Choroid plexus epithelial cell (primary cell): ENCODE measurements around the gene LMNB1.
"Not testable (repeated sequence)": the region's sequence is repeated elsewhere in the genome, so short reads cannot be mapped to it uniquely, and the experiment has no call there.

Source experiments
- DNase-seq: peaks from one replicate; pipeline ENCODE4 v3.0.0-alpha.2; 2010; ENCODE audit warnings: low read depth
- H3K4me3 ChIP-seq: 2 replicates; pipeline ENCODE4 v1.5.1; 2011; ENCODE audit warnings: low read depth, mild to moderate bottlenecking, control low read depth, low read length, moderate library complexity
- CTCF ChIP-seq: conservative IDR thresholded peaks from 2 replicates; pipeline ENCODE4 v1.5.1; 2011; ENCODE audit warnings: low read depth, mild to moderate bottlenecking, control low read depth, inconsistent platforms, low read length, moderate library complexity

Gene LMNB1

DNA sequence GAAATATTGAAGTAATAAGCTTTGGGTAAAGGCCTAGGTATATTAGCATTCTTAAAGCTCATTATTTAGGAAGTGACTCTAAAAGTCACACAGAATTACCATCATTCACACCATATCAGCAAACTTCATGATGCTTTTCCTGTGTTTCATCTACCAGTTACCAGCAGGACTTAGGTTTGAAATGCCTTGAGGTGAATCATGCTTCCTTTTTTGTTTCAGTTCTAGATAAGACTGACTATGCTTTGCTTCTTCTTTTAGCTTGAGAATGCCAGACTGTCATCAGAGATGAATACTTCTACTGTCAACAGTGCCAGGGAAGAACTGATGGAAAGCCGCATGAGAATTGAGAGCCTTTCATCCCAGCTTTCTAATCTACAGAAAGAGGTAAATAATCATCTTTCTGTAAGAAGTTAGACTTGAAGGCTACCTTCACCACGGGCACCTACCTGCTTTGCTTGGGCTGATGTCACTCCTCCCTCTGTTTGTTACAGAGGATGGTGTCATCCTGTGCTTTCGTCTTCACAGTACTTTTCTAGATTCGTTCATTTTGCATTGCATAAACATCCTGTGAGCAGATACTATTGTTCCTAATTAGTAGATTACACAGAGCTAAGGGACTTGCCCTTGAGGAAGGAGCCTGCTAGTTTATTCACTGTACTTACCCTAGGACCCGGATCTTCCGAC is 34.7 kb downstream of the LMNB1 start:
- peak; percentile 87 for DNase-seq
- peak overlapping the region; percentile 9 for H3K4me3 ChIP-seq
- TF ChIP-seq CTCF, result no peak

DNA sequence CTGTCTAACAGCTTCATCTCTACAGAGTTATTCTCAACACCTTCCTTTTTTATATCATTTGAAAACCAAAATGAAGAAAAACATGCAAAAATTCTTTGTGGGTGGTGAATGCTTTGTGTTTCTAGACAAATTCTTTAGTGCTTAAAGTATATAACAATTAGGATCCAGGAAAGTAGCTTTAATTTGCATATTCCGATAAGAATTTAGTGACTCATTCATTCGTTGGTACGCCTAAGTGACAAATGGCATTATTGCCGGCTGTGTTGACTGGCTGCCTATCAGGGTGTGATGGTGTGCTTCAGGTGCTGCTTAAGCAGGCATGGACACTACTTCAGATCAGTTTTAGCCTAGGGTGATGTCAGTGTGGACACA is 35.2 kb downstream of the LMNB1 start:
- no peak for TF ChIP-seq CTCF
- no peak for DNase-seq

GRCh38 chr5:126813799-126814198 is 36.9 kb downstream of the LMNB1 start:
- not testable (repeated sequence) for DNase-seq, H3K4me3 ChIP-seq

More for the DNA sequence above, 35.2 kb downstream of the LMNB1 start:
- no peak overlapping the region for H3K4me3 ChIP-seq

GRCh38 chr5:126814721-126815404 is 37.9 kb downstream of the LMNB1 start:
- DNase-seq, result peak; percentile 65
- TF ChIP-seq CTCF, result no peak
- no peak overlapping the region for H3K4me3 ChIP-seq

GRCh38 chr5:126816649-126817048 is 39.7 kb downstream of the LMNB1 start:
- TF ChIP-seq CTCF, result no peak
- no peak for DNase-seq
- H3K4me3 ChIP-seq, result no peak overlapping the region

DNA sequence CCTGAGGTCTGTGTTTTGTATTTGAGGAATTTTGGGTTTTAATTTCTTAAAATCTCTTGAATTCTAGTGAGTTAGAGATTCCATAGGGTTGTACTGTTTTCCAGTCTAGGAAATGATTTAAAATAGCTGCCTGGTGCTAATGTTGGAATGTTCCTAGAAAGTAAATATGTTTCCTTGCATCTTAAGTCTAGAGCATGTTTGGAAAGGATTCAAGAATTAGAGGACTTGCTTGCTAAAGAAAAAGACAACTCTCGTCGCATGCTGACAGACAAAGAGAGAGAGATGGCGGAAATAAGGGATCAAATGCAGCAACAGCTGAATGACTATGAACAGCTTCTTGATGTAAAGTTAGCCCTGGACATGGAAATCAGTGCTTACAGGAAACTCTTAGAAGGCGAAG is 41.8 kb downstream of the LMNB1 start:
- peak; percentile 51 for DNase-seq
- no peak overlapping the region for H3K4me3 ChIP-seq
- no peak for TF ChIP-seq CTCF

DNA sequence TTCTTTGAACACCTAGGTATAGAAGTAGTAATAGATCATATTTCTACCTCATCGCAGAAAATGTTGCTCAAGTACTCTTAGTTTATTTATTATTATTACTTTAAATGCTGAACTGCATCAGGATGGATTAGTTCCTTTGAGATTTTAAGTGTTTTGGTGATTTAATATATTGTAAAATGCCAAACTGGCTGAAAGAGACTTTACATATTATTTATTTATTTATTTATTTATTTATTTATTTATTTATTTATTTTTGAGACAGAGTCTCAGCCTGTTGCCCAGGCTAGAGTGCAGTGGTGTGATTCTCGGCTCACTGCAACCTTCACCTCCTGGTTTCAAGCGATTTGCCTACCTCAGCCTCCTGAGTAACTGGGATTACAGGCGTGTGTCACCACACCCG is 42.3 kb downstream of the LMNB1 start:
- no peak overlapping the region for H3K4me3 ChIP-seq
- TF ChIP-seq CTCF, result no peak
- no peak for DNase-seq
